Skin of body (tissue), 2 donors: ENCODE measurements around the gene FHAD1. TPM values are rescaled to one million over a fixed set of nuclear protein-coding genes. Genes with fewer than 3 reads are reported as not detected.
"Not testable (repeated sequence)": the region's sequence is repeated elsewhere in the genome, so short reads cannot be mapped to it uniquely, and the experiment has no call there.

Source experiments
- DNase-seq: peaks from one replicate; lab custom pipeline; 2025; lab: John Stamatoyannopoulos, UW
- total RNA-seq: library from RNA; depleted of rRNA; stranded (reverse); fragments of >200 nt; gene quantifications from one replicate; pipeline ENCODE4 v1.2.3, GENCODE V29; 2014

The FHAD1 gene
- total RNA-seq, 1 donor from 2014 or later = 1.4 TPM

- DNase-seq = no peak
Observed at GRCh38 chr1:15362096-15362736, 115.2 kb downstream of the FHAD1 start.

- DNase-seq = no peak
Observed at GRCh38 chr1:15362737-15363128, 115.7 kb downstream of the FHAD1 start.

GRCh38 chr1:15364740-15365139 lies 117.7 kb downstream of the FHAD1 start:
- no peak for DNase-seq

GRCh38 chr1:15368888-15369287 lies 121.9 kb downstream of the FHAD1 start:
- DNase-seq = no peak

GRCh38 chr1:15370268-15370667 lies 123.2 kb downstream of the FHAD1 start:
- DNase-seq = no peak

GRCh38 chr1:15370781-15371520 lies 123.9 kb downstream of the FHAD1 start:
- DNase-seq = no peak

- DNase-seq = no peak
Observed at GRCh38 chr1:15371610-15372545, 124.9 kb downstream of the FHAD1 start.

- DNase-seq = no peak
Observed at GRCh38 chr1:15378729-15379128, 131.7 kb downstream of the FHAD1 start.

- not testable (repeated sequence) for DNase-seq
Observed at GRCh38 chr1:15379151-15379550, 132.1 kb downstream of the FHAD1 start.

GRCh38 chr1:15380601-15381508 lies 133.8 kb downstream of the FHAD1 start:
- no peak for DNase-seq

- no peak for DNase-seq
Observed at GRCh38 chr1:15381805-15382204, 134.8 kb downstream of the FHAD1 start.

GRCh38 chr1:15382601-15383518 lies 135.8 kb downstream of the FHAD1 start:
- DNase-seq = no peak

GRCh38 chr1:15383810-15384209 lies 136.8 kb downstream of the FHAD1 start:
- no peak for DNase-seq

- no peak for DNase-seq
Observed at GRCh38 chr1:15384301-15384901, 137.4 kb downstream of the FHAD1 start.

- no peak for DNase-seq
Observed at GRCh38 chr1:15385420-15385819, 138.4 kb downstream of the FHAD1 start.

- no peak for DNase-seq
Observed at GRCh38 chr1:15386164-15386749, 139.2 kb downstream of the FHAD1 start.

GRCh38 chr1:15388201-15388880 lies 141.3 kb downstream of the FHAD1 start:
- DNase-seq = no peak

- DNase-seq = not testable (repeated sequence)
Observed at GRCh38 chr1:15389828-15390227, 142.8 kb downstream of the FHAD1 start.
